Type B pancreatic cell (in vitro differentiated cells): Measurements from ENCODE around the gene RNF31. TPM values are rescaled to one million over a fixed set of nuclear protein-coding genes. Genes with fewer than 3 reads are reported as not detected.

Experiments used
- DNase-seq: peaks from one replicate; pipeline ENCODE4 v3.0.0; 2021; ENCODE audit warnings: mixed read lengths; ENCODE audit not compliant: unreplicated experiment; ENCODE audit errors: extremely low spot score
- H3K27ac Mint-ChIP-seq: 2 replicates; pipeline ENCODE4 v1.8.0; 2021; ENCODE audit warnings: mild to moderate bottlenecking, mixed read lengths
- H3K27me3 Mint-ChIP-seq: 2 replicates; pipeline ENCODE4 v1.8.0; 2021; ENCODE audit warnings: mixed read lengths
- H3K36me3 Mint-ChIP-seq: 2 replicates; pipeline ENCODE4 v1.8.0; 2021; ENCODE audit warnings: mixed read lengths
- H3K4me1 Mint-ChIP-seq: one replicate; pipeline ENCODE4 v1.8.0; 2021; ENCODE audit warnings: mixed read lengths; ENCODE audit not compliant: unreplicated experiment
- H3K4me3 Mint-ChIP-seq: 2 replicates; pipeline ENCODE4 v1.8.0; 2021; ENCODE audit warnings: mild to moderate bottlenecking, mixed read lengths
- H3K9me3 Mint-ChIP-seq: 2 replicates; pipeline ENCODE4 v1.8.0; 2021; ENCODE audit warnings: mixed read lengths
- total RNA-seq: library from RNA; stranded (reverse); gene quantifications from 2 replicates; pipeline ENCODE4 v1.2.1, GENCODE V29; 2021; ENCODE audit warnings: low replicate concordance
- TF ChIP-seq, protein P1 (sequence below): fragments of 200-600 bp; sonication (generic); conservative IDR thresholded peaks from 2 replicates; pipeline ENCODE4 v1.5.0; 2021; ENCODE audit warnings: antibody characterized with exemption, mild to moderate bottlenecking

The RNF31 gene
- total RNA-seq, 1 donor from 2014 or later, result 78.4 TPM

GRCh38 chr14:24137529-24138395, 9.5 kb upstream of the RNF31 start:
- H3K27ac Mint-ChIP-seq, result no peak overlapping the region
- H3K36me3 Mint-ChIP-seq, result peaks cover 20% of the 10 kb centered on the region
- H3K4me3 Mint-ChIP-seq, result peak overlapping the region; percentile 89
- H3K4me1 Mint-ChIP-seq, result peaks cover 34% of the 10 kb centered on the region
- no peak for DNase-seq
- no peaks in the 10 kb centered on the region for H3K9me3 Mint-ChIP-seq
- TF ChIP-seq, protein P1, sequence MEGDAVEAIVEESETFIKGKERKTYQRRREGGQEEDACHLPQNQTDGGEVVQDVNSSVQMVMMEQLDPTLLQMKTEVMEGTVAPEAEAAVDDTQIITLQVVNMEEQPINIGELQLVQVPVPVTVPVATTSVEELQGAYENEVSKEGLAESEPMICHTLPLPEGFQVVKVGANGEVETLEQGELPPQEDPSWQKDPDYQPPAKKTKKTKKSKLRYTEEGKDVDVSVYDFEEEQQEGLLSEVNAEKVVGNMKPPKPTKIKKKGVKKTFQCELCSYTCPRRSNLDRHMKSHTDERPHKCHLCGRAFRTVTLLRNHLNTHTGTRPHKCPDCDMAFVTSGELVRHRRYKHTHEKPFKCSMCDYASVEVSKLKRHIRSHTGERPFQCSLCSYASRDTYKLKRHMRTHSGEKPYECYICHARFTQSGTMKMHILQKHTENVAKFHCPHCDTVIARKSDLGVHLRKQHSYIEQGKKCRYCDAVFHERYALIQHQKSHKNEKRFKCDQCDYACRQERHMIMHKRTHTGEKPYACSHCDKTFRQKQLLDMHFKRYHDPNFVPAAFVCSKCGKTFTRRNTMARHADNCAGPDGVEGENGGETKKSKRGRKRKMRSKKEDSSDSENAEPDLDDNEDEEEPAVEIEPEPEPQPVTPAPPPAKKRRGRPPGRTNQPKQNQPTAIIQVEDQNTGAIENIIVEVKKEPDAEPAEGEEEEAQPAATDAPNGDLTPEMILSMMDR, result no peak
- no peaks in the 10 kb centered on the region for H3K27me3 Mint-ChIP-seq

GRCh38 chr14:24138396-24139271, 8.7 kb upstream of the RNF31 start:
- no peak for DNase-seq
- TF ChIP-seq, protein P1, result no peak
- Mint-ChIP-seq H3K9me3 (no peaks in the 10 kb centered on the region), H3K27me3 (no peaks in the 10 kb centered on the region), H3K27ac (no peak overlapping the region), H3K36me3 (peaks cover 20% of the 10 kb centered on the region), H3K4me3 (peak overlapping the region; percentile 89), H3K4me1 (peaks cover 41% of the 10 kb centered on the region)

DNA sequence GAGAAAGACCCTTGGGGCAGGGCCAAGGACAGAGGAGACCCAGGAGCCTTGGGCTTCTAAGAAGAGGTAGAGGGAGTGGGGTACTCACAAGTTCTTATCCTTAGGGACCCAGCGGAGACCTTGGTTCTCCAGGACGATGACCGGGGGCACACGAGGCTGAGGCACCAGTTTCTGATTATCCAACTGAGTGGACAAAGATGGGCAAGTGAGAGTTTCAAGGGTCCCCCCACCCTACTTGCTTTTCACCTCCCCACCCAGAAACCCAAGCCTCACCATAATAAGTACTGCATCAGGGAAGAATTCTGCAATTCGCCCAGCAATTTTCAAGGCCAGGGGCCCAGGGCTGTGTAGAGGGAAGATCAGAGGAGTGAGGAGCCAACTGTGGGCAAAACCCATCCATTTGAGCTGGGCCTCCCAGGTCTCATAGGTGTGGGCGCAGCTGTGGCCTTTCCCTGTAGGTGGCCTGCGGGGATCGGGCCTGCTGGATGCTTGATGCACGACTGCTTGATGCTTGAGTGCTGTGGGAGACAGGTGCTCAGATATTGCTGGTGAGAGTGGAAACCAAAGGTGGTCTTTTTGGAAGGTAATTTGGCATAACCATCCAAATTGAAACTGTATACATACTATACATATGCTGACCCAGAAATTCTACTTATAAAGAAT, 7.9 kb upstream of the RNF31 start:
- no peaks in the 10 kb centered on the region for H3K9me3 Mint-ChIP-seq
- no peak overlapping the region for H3K27ac Mint-ChIP-seq
- peaks cover 41% of the 10 kb centered on the region for H3K4me1 Mint-ChIP-seq
- H3K4me3 Mint-ChIP-seq, result peak overlapping the region; percentile 89
- H3K36me3 Mint-ChIP-seq, result peaks cover 20% of the 10 kb centered on the region
- TF ChIP-seq, protein P1, result no peak
- H3K27me3 Mint-ChIP-seq, result no peaks in the 10 kb centered on the region
- no peak for DNase-seq

DNA sequence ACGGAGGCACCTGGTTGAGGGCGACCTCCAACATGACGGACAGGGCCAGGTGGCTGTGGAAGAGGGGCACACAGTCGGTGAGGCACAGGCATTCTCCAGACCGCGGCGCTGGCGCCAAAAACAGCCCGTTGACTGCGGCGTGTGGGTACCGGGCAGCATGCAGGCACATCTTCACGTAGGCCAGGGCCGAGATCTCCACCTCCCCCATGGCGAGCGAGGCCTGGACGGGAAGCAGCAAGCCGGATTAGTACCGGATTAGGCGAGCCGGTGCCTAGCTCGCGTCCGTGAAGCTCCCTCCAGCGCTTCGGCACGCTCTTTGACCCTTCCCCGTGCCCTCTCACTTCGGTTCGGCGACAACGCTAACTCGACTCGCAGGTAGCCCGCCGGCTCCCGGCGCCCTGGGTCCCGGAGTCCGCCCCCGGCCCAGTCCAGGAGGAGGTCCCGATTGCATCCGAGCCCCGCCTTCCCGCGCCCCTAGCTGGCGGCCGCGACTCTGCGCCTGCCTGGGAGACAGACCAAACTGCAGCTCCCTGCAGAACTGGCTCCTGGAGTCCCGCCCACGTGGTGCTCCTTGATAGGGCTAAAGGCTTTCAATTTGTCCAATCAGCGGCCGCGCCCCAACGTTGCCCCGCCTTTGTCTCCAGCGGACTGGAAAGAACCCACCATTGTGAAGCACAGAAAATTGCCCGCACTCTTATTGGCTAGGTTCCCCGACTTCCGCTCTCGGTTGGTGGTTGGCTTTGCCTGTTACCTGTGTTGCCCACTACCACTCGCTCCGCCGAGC, 6.0 kb upstream of the RNF31 start, which contains the start of gene EMC9:
TSS of gene EMC9 (minus strand) at position 495 of the 784 bp plus-strand sequence. CDS start at position 208, 287 bp downstream.
- Mint-ChIP-seq H3K27me3 (no peaks in the 10 kb centered on the region), H3K4me1 (peaks cover 44% of the 10 kb centered on the region), H3K4me3 (peak within 1 kb of the TSS; percentile 89), H3K9me3 (no peaks in the 10 kb centered on the region), H3K27ac (peak within 1 kb of the TSS; percentile 89), H3K36me3 (peaks cover 20% of the 10 kb centered on the region)
- DNase-seq, result peak; percentile 99
- TF ChIP-seq, protein P1, result peak; percentile 72
